Bronchial epithelial cell (primary cell): ENCODE data around the gene CLEC18C. TPM values are rescaled to one million over a fixed set of nuclear protein-coding genes. Genes with fewer than 3 reads are reported as not detected.
A peak's percentile ranks its signal among the peaks of the same experiment; 100 is the strongest.
"Not testable (repeated sequence)": the region's sequence is repeated elsewhere in the genome, so short reads cannot be mapped to it uniquely, and the experiment has no call there.

Source experiments
- DNase-seq: peaks from one replicate; pipeline ENCODE4 v3.0.0-alpha.2; 2010; ENCODE audit warnings: low read depth
- FAIRE-seq: peaks from 2 replicates; lab custom pipeline; 2011; peaks lifted over from hg19 to GRCh38; lab: Jason Lieb, UNC
- H3K27me3 ChIP-seq: 2 replicates; pipeline ENCODE4 v1.5.1; 2011; ENCODE audit warnings: low read length; ENCODE audit not compliant: control insufficient read depth, insufficient read depth
- H3K36me3 ChIP-seq: 2 replicates; pipeline ENCODE4 v1.5.1; 2011; ENCODE audit warnings: low read length; ENCODE audit not compliant: control insufficient read depth, insufficient read depth
- H3K4me3 ChIP-seq: 2 replicates; pipeline ENCODE4 v1.5.1; 2011; ENCODE audit warnings: mild to moderate bottlenecking, low read depth, low read length, control low read depth
- CTCF ChIP-seq: IDR thresholded peaks from 2 replicates; pipeline ENCODE4 v1.5.1; 2011; ENCODE audit warnings: mild to moderate bottlenecking, moderate library complexity, low read length, control low read depth, inconsistent platforms; ENCODE audit not compliant: insufficient read depth, severe bottlenecking
- total RNA-seq: library from RNA; depleted of rRNA; stranded (reverse); fragments of >200 nt; gene quantifications from 2 replicates; pipeline ENCODE4 v1.2.1, GENCODE V29; 2014

Gene CLEC18C
- total RNA-seq, 1 donor from 2014 or later, result not detected

- DNase-seq (no peak), FAIRE-seq (no peak)
- TF ChIP-seq CTCF, result no peak
- Histone ChIP-seq H3K36me3 (peaks cover 15% of the 10 kb centered on the region), H3K27me3 (no peaks in the 10 kb centered on the region), H3K4me3 (no peak overlapping the region)
Measured at GRCh38 chr16:70160821-70161220, 12.8 kb upstream of the CLEC18C start.

GRCh38 chr16:70161350-70161749 lies 12.2 kb upstream of the CLEC18C start:
- Histone ChIP-seq H3K36me3 (peaks cover 12% of the 10 kb centered on the region), H3K27me3 (no peaks in the 10 kb centered on the region), H3K4me3 (no peak overlapping the region)
- DNase-seq (no peak), FAIRE-seq (no peak)
- no peak for TF ChIP-seq CTCF

GRCh38 chr16:70162041-70162451 lies 11.5 kb upstream of the CLEC18C start:
- no peak overlapping the region for H3K4me3 ChIP-seq
- no peaks in the 10 kb centered on the region for H3K27me3 ChIP-seq
- peaks cover 7% of the 10 kb centered on the region for H3K36me3 ChIP-seq
- TF ChIP-seq CTCF, result no peak
- peak; percentile 85 for DNase-seq
- FAIRE-seq, result no peak

GRCh38 chr16:70163596-70163995 lies 10.0 kb upstream of the CLEC18C start:
- FAIRE-seq (no peak), DNase-seq (no peak)
- Histone ChIP-seq H3K4me3 (no peak overlapping the region), H3K27me3 (no peaks in the 10 kb centered on the region), H3K36me3 (peaks cover 3% of the 10 kb centered on the region)
- no peak for TF ChIP-seq CTCF

GRCh38 chr16:70166688-70167087 lies 6.9 kb upstream of the CLEC18C start:
- not testable (repeated sequence) for H3K36me3 ChIP-seq, H3K27me3 ChIP-seq, FAIRE-seq, H3K4me3 ChIP-seq, DNase-seq

GRCh38 chr16:70173916-70174315 lies 329 bp downstream of the CLEC18C start:
- not testable (repeated sequence) for DNase-seq, H3K27me3 ChIP-seq, FAIRE-seq, H3K4me3 ChIP-seq, H3K36me3 ChIP-seq

- H3K4me3 ChIP-seq, H3K27me3 ChIP-seq, H3K36me3 ChIP-seq, FAIRE-seq, DNase-seq: not testable (repeated sequence)
Measured at GRCh38 chr16:70174387-70174932, 873 bp downstream of the CLEC18C start.

GRCh38 chr16:70187858-70188607 lies 14.4 kb downstream of the CLEC18C start:
- not testable (repeated sequence) for FAIRE-seq, DNase-seq, H3K27me3 ChIP-seq, H3K36me3 ChIP-seq
- peak overlapping the region; percentile 10 for H3K4me3 ChIP-seq

- DNase-seq, H3K4me3 ChIP-seq, H3K27me3 ChIP-seq, FAIRE-seq, H3K36me3 ChIP-seq: not testable (repeated sequence)
Measured at GRCh38 chr16:70188608-70188915, 15.0 kb downstream of the CLEC18C start.

- not testable (repeated sequence) for DNase-seq, H3K4me3 ChIP-seq, FAIRE-seq, H3K36me3 ChIP-seq, H3K27me3 ChIP-seq
Measured at GRCh38 chr16:70190574-70190973, 17.0 kb downstream of the CLEC18C start.
